Measurements from ENCODE around the gene EDEM2. TPM values are rescaled to one million over a fixed set of nuclear protein-coding genes. Genes with fewer than 3 reads are reported as not detected.
"Not testable (repeated sequence)": the region's sequence is repeated elsewhere in the genome, so short reads cannot be mapped to it uniquely, and the experiment has no call there.

Gene EDEM2
- total RNA-seq, 4 donors from 2014 or later = 13.3 to 20.3 (median 14.6) TPM

GRCh38 chr20:35172434-35172806, 25.3 kb upstream of the EDEM2 start:
- H3K36me3 ChIP-seq = peaks cover 0 to 15% (median 11%) of the 10 kb centered on the region in 4 donors
- H3K4me3 ChIP-seq = peak overlapping the region; percentile 46 to 55 (median 49)
- WGBS = 74% methylated on average over 3 of the region's 3 CpGs
- TF ChIP-seq POLR2A (IDR thresholded peaks at IDR 0.05; ENCODE audit: low read depth) (no peak), EP300 (IDR thresholded peaks at IDR 0.05) (no peak), CTCF (IDR thresholded peaks at IDR 0.05) (no peak), POLR2AphosphoS5 (IDR thresholded peaks at IDR 0.05) (no peak)
- no peak for DNase-seq (ENCODE audit: extremely low spot score)
- H3K4me1 ChIP-seq = peaks cover 5 to 38% (median 28%) of the 10 kb centered on the region in 4 donors
- intact Hi-C loops (cut with DNase I) = no loop called here
- H3K27me3 ChIP-seq = no peaks in the 10 kb centered on the region
- no peaks in the 10 kb centered on the region for H3K9me3 ChIP-seq
- H3K27ac ChIP-seq (replicated peaks in 1 of 4) = peak overlapping the region; percentile 58 to 79 (median 68)

GRCh38 chr20:35171753-35172433, 24.8 kb upstream of the EDEM2 start, which contains the start of gene PROCR:
TSS of gene PROCR (plus strand) at chr20:35172072. CDS start at chr20:35172155, 83 bp downstream.
- Histone ChIP-seq H3K27me3 (no peaks in the 10 kb centered on the region), H3K36me3 (peaks cover 0 to 13% (median 10%) of the 10 kb centered on the region in 4 donors), H3K9me3 (no peaks in the 10 kb centered on the region), H3K4me3 (peak within 1 kb of the TSS; percentile 46 to 55 (median 49)), H3K4me1 (peaks cover 8 to 39% (median 29%) of the 10 kb centered on the region in 4 donors), H3K27ac (replicated peaks in 1 of 4) (peak within 1 kb of the TSS; percentile 58 to 79 (median 68))
- 9% methylated on average over 16 of the region's 16 CpGs for WGBS
- TF ChIP-seq POLR2AphosphoS5 (IDR thresholded peaks at IDR 0.05) (peak in 1 of 2 donors; percentile 51), EP300 (IDR thresholded peaks at IDR 0.05) (no peak)
- intact Hi-C loops (cut with DNase I) = no loop called here
- peak; percentile 98 for DNase-seq (ENCODE audit: extremely low spot score)

- Histone ChIP-seq H3K27me3 (no peaks in the 10 kb centered on the region), H3K4me1 (peaks cover 13 to 42% (median 33%) of the 10 kb centered on the region in 4 donors), H3K36me3 (peaks cover 0 to 8% (median 6%) of the 10 kb centered on the region in 4 donors), H3K27ac (replicated peaks in 1 of 4) (peak overlapping the region; percentile 58 to 79 (median 68)), H3K4me3 (peak overlapping the region; percentile 46 to 55 (median 49)), H3K9me3 (no peaks in the 10 kb centered on the region)
- TF ChIP-seq EP300 (IDR thresholded peaks at IDR 0.05) = no peak
- no peak for TF ChIP-seq CTCF (IDR thresholded peaks at IDR 0.05)
- TF ChIP-seq POLR2AphosphoS5 (IDR thresholded peaks at IDR 0.05) = no peak
- no peak for TF ChIP-seq POLR2A (IDR thresholded peaks at IDR 0.05; ENCODE audit: low read depth)
- 70% methylated on average over 1 of the region's 1 CpG for WGBS
- no peak for DNase-seq (ENCODE audit: extremely low spot score)
- intact Hi-C loops (cut with DNase I) = no loop called here
These were observed 24.3 kb upstream of the EDEM2 start for GRCh38 chr20:35171438-35171752.

GRCh38 chr20:35168701-35169409, 21.7 kb upstream of the EDEM2 start:
- WGBS = 84% methylated on average over 4 of the region's 4 CpGs

GRCh38 chr20:35167787-35168186, 20.7 kb upstream of the EDEM2 start:
- no peak for TF ChIP-seq CTCF (IDR thresholded peaks at IDR 0.05)
- no peak for TF ChIP-seq EP300 (IDR thresholded peaks at IDR 0.05)
- no peak for TF ChIP-seq POLR2AphosphoS5 (IDR thresholded peaks at IDR 0.05)
- no peak for TF ChIP-seq POLR2A (IDR thresholded peaks at IDR 0.05; ENCODE audit: low read depth)
- intact Hi-C loops (cut with DNase I) = no loop called here
- H3K27ac ChIP-seq (replicated peaks in 1 of 4) = no peak overlapping the region
- WGBS = 93% methylated on average over 1 of the region's 1 CpG
- peaks cover 20 to 34% (median 27%) of the 10 kb centered on the region in 4 donors for H3K4me1 ChIP-seq
- no peak for DNase-seq (ENCODE audit: extremely low spot score)
- no peaks in the 10 kb centered on the region for H3K9me3 ChIP-seq
- no peaks in the 10 kb centered on the region for H3K36me3 ChIP-seq
- H3K4me3 ChIP-seq = no peak overlapping the region
- H3K27me3 ChIP-seq = no peaks in the 10 kb centered on the region

More at GRCh38 chr20:35168701-35169409, 21.7 kb upstream of the EDEM2 start:
- H3K36me3 ChIP-seq; intact Hi-C loops (cut with DNase I); H3K9me3 ChIP-seq; H3K27ac ChIP-seq (replicated peaks in 1 of 4); H3K27me3 ChIP-seq; DNase-seq (ENCODE audit: extremely low spot score); H3K4me3 ChIP-seq: not testable (repeated sequence)
- peaks cover 20 to 39% (median 30%) of the 10 kb centered on the region in 4 donors for H3K4me1 ChIP-seq

All from esophagus muscularis mucosa (tissue), 4 donors.